GM21515 (cell line): ENCODE measurements around the gene LSAMP.

ENCODE experiments used
- ATAC-seq: cut with Tn5 transposase; IDR thresholded peaks from one replicate; pipeline ENCODE4 v1.9.1; 2021; ENCODE audit not compliant: unreplicated experiment

LSAMP gene

DNA sequence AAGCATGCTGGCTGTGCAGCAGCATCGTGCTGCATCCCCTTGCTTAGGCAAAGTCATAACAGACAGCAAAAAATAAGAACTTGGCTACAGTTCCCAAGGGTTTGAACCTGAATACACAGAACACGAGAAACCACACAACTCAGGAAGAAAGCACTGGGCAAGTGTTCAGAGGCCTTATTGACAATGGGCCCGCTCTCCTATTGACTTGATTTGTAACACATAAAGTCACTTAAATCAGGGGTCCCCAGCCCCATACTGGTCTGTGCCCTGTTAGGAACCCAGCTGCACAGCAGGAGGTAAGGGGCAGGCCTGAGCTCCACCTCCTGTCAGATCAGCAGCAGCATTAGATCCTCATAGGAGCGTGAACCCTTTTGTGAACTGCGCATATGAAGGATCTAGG, 145.1 kb downstream of the LSAMP start:
- no peak for ATAC-seq

DNA sequence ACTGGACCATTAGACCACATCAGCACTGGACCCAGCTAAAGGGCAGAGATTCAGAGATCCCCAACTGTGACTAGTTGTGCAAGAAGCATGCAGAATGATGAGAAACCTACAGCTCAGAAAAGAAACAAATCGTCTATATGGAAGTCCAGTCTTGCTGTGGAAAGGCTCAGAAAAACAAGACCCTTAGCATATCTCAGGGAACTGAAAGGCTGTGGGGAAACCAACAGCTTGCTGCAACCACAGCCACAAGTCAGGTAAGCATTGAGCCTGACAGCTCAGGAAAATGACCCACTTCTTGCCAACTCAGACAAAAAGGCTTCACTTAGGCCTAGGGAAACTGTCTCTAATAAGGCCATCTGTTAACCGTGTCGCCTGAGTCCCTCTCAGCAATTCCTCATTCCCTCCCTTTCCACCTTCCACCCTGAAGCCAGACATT, 145.6 kb downstream of the LSAMP start:
- ATAC-seq: peak; percentile 69

DNA sequence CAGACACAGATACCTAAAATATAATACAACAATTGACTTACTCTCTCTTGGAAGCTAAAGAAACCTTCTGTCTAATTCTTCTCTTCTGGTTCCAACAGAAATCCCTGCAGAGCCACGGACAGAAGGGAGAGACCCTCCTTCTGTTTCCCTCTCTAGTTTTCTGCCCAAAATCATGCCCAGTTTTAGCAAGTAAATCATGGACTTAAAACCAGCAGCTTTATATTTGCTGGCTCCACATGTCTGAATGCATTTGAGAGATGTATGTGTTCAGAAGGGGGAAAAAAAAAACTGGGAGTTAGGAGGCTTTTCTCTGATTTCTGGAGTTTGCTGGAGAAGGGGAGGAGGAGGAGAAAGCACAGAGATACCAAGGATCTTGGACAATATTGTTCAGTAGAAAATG, 147.1 kb downstream of the LSAMP start:
- ATAC-seq: no peak

DNA sequence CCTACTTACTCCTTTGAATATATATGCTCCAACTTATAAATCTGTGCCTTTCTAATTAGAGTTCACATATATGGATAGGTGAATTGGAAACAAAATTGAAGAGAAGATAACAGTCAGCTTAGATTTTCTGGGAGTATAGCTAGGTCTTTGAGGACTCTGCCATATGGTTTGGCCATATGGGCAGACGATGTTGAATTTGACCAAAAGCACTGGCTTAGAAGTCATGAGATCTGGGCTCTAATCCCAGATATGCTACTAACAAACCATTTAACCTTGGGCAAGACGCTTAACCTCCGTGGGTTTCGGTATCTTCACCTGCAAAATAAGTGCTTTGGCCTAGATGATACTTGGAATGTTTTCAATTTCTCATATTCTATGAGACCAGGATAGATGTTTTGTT, 154.1 kb downstream of the LSAMP start:
- ATAC-seq: no peak

DNA sequence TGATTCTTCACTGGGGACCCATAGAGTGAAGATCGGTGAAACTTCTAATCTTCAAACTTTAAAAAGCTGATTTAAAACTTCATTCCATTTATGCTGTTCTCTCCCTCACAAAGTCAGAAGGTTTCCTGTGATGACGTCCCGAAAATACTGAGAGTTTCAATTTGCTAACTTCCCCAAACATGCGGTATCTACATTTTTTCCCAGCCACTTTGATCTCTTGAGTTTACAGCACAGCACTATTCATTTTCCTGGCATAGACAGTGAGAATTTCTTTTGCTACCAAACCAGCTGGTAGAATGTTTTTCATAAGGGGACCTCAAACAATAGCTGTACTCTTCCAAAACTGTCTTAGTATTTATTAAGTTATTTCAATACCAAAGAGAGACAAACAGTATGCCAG, 156.8 kb downstream of the LSAMP start:
- no peak for ATAC-seq

DNA sequence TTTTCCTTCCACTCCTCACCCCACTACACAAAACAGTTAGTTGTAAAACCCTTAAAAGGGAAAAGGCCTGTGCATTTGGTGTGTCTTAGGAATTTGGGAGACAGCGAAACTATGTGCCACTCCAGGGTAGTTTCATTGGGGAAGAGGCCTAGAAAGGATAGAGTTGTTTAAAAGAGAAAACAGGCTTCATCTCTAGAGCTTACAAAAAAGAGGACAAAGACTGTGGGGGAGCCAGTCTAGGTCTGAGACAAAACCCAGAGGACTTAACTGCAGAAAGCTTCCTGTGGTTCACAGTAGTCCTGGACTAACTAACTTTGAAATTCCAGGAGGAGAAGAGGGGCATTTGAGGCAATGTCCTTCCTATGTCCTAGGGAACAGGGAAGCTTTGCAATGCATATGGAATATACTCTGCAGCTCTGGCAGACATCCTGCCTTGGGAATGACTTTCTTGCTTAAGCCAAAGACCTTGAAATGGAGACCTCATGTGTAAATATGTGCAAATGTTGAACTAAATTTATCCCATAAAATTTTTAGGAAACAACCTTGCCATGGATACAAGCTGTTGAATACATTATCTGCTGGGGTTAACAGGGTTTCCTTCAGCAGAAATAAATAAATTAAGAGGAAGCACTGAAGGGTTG, 159.4 kb downstream of the LSAMP start:
- no peak for ATAC-seq

DNA sequence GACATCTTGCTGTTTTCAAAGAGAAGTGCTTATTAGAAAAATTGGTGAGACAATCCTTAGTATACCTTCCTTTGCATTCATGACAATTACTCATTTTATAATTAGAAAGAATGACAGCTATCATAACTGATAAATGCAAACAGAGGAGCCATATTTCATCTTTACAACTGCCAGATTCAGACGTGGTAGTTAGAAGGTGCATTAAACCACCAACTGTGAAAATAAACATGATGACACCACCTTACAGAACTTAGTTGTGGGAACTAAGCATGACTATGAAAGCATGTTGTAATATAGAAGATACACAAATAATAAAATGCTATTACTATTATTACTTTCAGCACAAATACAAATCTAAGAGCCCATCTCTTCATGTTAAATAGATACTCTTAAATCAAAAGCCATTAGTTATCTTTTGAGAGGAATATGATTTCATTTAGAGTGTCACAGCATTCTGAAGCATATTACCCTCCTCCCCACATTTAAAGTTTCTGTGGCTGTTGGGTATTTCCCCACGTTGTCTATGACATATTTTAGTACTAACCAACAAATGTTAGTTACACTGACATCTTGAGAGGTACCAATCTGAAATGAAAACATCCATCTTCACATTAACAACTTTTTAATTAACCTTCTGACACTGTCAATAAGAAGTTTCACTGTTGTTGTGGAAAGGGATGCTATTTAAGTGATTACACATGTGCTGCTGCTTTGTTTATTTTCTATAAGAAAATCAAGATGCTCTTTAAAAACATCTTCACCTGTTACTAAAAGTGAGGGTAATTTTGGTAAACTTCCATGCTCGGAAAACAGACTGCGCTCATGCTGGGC, 163.8 kb downstream of the LSAMP start:
- no peak for ATAC-seq

DNA sequence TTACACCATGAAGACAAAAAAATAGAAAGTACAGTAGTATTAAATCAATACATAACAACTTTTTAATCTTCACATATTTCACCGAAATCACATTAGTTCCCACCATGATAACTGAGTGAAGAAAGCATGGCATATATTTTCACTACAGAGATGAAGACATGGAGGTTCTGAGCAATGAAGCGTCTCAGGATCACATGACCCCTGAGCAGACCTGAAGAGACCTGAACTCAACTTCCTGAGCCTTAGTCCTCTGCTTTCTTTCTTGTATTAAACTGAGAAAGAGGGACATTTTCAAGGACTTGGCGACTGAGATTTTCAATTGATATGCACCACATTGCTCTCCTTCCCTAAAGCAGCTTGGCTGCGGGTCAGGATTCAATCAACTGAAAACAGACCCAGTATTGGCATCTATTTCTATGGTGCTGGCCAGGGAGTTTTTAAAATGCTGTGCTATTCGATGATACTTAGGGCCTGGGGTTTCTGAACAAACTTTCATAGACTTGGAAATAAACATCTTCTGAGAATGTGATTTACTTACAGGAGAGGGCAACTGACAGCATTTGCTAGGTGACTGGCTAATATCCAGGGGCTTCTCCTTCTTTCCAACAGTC, 165.1 kb downstream of the LSAMP start:
- no peak for ATAC-seq

DNA sequence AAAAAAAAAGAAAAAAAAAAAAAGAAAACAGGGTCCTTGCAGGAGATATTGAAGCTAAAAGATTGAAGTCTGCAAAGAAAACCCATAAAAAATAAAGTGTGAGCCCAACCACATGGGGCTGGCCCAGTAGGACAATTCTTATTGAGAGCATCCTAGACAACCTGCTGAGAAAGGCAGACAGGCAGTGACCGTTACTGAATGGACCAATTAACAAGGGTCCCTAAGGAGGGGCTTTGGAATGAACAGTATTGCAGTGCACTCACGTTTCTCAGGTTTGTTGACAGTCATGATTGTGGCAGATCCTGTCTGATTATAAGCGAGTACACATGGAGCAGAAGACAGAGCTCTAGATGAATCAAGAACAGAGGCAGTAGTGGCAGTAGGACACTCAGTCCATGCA, 168.6 kb downstream of the LSAMP start:
- ATAC-seq: no peak

DNA sequence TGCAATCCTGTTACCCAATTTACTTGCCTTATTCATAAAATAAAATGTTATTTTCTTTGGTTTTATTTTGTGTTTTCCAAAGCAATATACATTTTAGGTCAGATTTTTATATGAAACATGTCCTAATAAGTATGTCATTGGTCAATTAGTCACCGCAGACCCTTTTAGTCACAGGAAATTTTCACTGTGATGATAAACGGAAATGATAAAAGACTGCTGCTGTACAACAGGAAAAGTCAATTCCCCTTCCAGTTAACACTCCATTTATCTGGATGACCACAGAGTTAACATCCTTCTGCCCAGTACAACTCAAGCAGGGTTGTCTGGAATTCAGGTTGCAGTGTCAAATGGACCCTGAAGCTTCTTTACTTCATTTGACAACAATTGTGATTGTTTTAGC, 175.2 kb downstream of the LSAMP start:
- ATAC-seq: no peak

DNA sequence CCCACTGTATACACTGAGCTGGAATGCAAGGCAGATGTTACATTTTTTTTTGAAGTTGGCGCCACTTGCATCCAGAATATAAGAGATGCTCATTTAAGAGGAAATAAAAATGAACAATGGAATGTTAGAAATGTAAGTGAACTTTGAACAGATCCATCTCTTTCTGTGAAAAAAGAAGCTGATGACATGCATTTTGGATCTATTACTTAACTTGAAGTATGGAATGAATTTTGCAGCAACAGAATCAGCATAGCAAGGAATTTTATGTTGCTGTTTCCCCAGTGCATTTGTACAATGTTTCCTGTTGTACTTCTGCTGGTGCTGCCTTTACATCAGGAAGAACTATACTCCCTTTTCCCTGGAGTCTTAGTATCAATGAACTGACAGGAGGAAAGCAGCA, 178.2 kb downstream of the LSAMP start:
- no peak for ATAC-seq

DNA sequence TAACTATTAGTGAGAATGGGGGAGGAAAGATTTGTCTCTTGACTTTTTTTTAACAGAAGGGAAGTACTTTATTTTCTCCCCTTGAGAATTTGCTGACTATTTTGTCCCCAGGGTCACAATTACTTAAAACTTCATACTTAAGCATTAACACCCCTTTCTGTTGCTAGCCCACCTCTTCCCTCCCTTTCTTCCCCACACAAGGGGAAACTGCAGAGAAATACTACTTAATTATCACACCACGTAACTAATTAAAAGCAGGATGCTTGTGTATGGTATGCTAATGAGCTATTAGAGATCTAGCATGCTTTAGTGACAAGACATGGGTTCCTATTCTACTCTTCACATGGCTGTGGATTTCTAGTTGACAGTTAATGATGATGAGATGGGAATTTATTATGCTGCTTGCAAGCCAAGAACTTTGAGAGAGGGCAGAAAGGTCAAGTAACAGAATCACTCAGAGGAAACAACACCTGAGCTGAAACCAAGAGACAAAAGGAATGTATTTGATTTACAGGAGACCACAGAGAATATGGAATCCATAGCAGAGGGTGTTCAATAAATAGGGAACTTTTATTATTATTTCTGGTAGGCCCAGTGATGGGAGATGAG, 179.2 kb downstream of the LSAMP start:
- ATAC-seq: no peak

DNA sequence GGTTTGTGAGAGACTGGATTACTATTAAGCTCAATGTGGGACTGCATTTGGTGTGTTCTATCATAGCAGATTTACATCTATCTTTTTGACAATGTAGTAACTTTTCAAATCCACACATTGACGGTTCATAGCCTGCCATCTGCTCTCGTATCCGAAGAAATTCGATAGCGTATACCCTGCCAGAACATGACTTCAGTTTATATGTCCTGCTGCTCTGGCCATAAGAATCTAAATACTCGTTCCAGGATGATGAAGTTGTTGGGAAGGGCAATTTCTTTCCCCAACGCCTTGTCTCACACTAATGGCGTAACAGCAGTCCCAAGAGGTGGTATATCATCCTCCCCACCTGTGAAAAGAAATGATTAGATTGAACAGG, 180.0 kb downstream of the LSAMP start:
- ATAC-seq: no peak

DNA sequence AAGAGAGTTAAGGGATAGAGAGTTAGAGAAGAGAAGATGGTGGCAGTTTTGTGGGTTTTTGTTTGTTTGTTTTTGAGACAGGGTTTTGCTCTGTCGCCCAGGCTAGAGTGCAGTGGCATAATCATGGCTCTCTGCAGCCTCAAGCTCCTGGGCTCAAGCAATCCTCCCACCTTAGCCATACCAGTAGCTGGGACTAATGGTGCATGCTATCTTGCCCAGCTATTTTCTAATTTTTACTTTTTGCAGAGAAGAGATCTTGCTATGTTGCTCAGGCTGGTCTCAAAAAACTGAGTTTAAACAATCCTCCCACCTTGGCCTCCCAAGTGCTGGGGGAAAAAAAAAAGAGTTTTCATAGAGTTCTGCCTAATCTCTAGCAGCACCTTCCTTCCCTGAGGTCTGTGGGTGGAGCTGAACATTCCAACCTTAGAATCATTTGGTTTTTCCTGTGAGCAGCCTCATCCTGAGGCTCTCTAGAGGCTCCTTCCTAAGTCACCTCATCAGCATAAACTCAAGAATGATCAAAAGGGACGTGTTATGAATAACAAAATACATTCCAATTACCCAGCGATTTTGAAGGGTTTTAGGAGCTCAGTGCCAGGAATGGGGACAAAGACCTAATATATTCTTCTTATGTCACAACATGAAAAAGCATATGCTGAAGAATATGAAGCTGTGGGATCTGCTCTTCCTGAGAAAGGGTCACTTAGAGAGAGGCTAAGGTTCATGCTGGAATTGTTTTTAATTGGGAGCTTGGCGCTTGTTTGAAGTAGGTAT, 180.6 kb downstream of the LSAMP start:
- no peak for ATAC-seq

DNA sequence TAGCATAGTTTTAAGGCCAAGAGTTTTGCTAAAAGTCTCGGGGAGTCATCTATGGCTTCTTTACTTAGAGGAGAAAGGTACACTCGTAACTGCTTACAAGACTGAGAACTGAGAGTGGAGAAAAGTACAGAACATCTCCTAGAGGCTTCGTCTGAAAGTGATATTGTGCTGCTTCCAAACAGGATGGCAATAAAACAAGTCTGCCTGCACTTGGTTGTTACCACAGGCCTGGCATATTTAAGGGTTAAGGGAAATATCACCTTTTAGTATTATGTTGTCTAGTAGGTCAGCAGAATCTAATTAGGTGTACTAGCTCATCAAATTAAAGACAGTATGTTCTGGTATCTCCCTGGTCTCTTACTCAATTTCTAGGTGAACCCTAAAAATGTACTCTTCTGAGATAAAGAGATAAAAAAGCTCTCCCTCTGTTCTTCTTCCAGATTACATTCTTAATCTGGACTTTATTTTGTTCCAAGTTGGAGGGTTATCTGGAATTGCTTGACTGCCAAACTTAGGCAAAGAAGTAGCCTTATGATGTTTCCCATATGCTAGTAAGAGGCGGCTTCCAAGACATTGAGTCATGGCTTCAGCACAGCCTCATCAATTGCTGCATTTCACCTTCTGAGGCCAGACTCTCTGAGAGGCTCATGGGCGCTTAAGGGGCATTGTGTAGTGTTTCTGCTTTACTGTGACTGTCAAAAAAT, 181.3 kb downstream of the LSAMP start:
- ATAC-seq: no peak

DNA sequence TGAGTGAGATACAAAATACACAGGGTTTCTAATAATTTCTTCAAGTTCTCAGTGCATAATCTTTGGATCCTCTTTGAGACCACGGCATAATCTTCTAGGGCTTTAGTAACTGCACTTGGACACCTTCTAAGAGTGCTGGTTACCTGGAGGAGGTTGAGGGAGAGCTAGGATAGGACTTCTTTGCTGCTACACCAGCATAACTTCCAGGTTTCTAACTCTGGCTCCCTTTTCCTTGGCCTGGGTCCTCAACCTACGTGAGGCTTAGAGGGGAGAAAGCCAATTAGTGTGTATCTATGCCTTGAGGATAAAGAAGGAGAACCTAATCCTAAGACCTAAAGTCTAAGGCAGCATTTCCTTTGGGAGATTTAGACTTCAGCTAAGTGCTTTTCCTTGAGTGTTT, 184.8 kb downstream of the LSAMP start:
- no peak for ATAC-seq

DNA sequence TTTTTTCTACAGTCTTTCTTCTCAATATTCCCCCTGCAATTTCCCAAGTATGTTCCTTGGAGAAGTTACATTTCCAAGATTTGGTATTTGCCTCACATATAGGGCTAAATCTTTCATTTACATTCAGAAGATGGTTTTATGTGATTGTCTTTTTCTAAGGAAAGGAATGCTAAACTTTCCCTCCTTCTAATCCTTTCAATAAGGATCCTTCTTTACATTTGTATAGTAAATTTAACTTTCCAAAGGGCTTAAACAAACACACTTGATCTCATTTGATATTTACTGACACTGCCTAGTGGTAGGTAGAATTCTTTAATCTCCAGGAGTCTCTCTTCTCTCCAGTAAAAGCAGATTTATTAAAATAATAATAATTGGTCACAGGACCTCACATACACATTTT, 185.3 kb downstream of the LSAMP start:
- no peak for ATAC-seq

DNA sequence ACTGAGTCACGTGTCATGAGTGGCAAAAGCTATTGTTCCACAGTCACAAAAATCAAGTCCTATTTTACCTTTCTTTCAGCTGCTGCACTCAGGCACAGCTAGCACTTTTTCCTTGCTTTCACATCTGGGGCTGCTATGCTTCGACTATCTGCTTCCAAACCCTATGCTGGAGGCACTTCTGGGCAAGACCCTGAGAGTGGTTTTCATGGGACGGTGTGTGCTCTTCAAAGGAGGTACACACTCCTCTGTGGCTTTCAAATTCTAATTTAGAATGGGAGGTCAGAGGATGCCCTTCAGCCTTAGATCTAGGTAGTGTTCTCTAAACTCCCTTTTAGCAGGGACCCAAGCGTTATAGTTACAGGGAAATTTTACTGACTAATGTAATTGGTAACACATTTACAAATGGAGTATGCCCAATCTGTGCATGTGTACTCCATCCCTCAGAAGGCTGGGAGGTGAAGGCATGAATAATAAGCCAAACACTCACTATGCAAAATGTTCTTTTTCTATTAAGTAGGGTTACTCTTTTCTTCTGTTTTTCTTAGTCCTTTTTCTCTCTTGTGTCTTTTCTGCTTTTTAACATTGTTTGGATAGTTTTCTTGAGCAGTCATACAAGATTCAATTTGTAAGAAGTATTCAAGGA, 188.3 kb downstream of the LSAMP start:
- no peak for ATAC-seq

DNA sequence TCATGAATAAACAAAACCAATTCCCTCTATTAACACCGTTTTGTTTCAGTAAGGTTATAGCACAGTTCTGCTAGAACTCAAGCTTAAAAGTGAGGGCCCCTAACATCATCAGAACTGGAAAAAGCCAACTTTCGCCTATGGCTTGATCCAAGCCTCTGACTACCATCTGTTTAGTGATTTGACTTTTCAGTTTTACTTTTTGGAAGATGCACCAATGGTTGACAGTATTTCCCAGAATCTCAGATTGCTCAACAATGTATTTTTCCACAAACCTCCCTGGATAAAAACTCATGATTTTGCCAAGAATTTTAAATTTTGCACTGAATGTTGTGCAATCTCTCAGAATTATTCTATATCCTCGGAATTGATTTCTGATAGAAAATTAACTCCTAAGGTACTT, 190.7 kb downstream of the LSAMP start:
- ATAC-seq: no peak

DNA sequence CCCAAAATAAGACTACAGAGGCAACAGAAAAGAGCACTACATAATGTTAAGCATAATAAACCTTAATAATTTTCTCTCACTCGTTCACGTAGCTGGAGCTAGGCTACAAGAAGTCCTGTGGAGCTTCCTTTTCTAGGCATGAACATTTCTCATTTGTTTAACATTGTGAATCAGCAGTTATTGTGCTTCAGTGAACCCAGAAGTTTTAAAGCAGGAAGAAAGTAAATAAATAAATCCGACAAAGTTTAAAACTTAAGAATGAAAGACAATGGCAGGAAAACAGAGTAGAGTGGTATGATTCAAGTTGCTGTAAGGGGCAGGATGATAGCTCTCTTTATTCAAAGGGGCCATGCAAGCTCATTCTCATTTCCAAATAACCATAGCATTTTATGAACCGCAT, 191.8 kb downstream of the LSAMP start:
- ATAC-seq: no peak
